Liver (tissue), 9 donors: ENCODE measurements around the gene TERT. TPM values are rescaled to one million over a fixed set of nuclear protein-coding genes. Genes with fewer than 3 reads are reported as not detected.

ENCODE experiments used
- DNase-seq: peaks from one replicate; pipeline ENCODE4 v3.0.0-alpha.2; 2017; ENCODE audit warnings: low spot score
- H3K27ac ChIP-seq, 2 donors: one replicate each; pipeline ENCODE4 v1.7.0; 2013; ENCODE audit warnings: inconsistent platforms in 2 of 2, low read length in 2 of 2, control low read depth in 1 of 2, low read depth in 1 of 2, mild to moderate bottlenecking in 1 of 2
- H3K27me3 ChIP-seq, 4 donors: one replicate each; pipeline versions ENCODE4 v1.6.1 to v1.7.0; 2013; ENCODE audit warnings: low read length in 3 of 4, inconsistent platforms in 1 of 4, mild to moderate bottlenecking in 1 of 4, moderate library complexity in 1 of 4; ENCODE audit not compliant: control insufficient read depth in 4 of 4, insufficient read depth in 4 of 4
- H3K36me3 ChIP-seq, 4 donors: one replicate each; pipeline versions ENCODE4 v1.6.1 to v1.7.0; 2013; ENCODE audit warnings: low read length in 3 of 4, mild to moderate bottlenecking in 3 of 4, low read depth in 1 of 4, moderate library complexity in 1 of 4; ENCODE audit not compliant: control insufficient read depth in 4 of 4, insufficient read depth in 3 of 4
- H3K4me1 ChIP-seq, 4 donors: one replicate each; pipeline versions ENCODE4 v1.6.1 to v1.7.0; 2013; ENCODE audit warnings: low read length in 3 of 4, mild to moderate bottlenecking in 3 of 4, moderate library complexity in 1 of 4; ENCODE audit not compliant: control insufficient read depth in 4 of 4, insufficient read depth in 4 of 4
- H3K4me3 ChIP-seq, 3 donors: one replicate each; pipeline versions ENCODE4 v1.6.1 to v1.7.0; 2013; ENCODE audit warnings: low read length in 3 of 3, control low read depth in 1 of 3, low read depth in 1 of 3, mild to moderate bottlenecking in 1 of 3
- H3K9ac ChIP-seq, 2 donors: one replicate each; pipeline ENCODE4 v1.7.0; 2013; ENCODE audit warnings: low read length in 2 of 2, mild to moderate bottlenecking in 2 of 2, moderate library complexity in 2 of 2, control low read depth in 1 of 2, low read depth in 1 of 2
- H3K9me3 ChIP-seq, 4 donors: one replicate each; pipeline versions ENCODE4 v1.6.1 to v1.7.0; 2013; ENCODE audit warnings: low read length in 3 of 4; ENCODE audit not compliant: control insufficient read depth in 4 of 4
- ATF3 ChIP-seq: IDR thresholded peaks from 2 replicates; pipeline ENCODE4 v1.6.1; 2016; ENCODE audit warnings: antibody characterized with exemption
- CTCF ChIP-seq: fragments of 150-350 bp; IDR thresholded peaks from 2 replicates; pipeline ENCODE4 v1.5.1; 2017; ENCODE audit warnings: improper control_type of control experiment, low read depth, low read length; ENCODE audit not compliant: missing input control
- FOXA1 ChIP-seq: IDR thresholded peaks from 2 replicates; pipeline ENCODE4 v1.6.1; 2016; ENCODE audit warnings: antibody characterized with exemption
- FOXA2 ChIP-seq: IDR thresholded peaks from 2 replicates; pipeline ENCODE4 v1.6.1; 2016; ENCODE audit warnings: antibody characterized with exemption
- GABPA ChIP-seq, 2 donors: IDR thresholded peaks in 1 of 2; conservative IDR thresholded peaks in 1 of 2; 2 replicates each; pipeline ENCODE4 v1.6.1; 2016; ENCODE audit warnings: antibody characterized with exemption in 2 of 2, mild to moderate bottlenecking in 1 of 2, moderate library complexity in 1 of 2
- HNF4A ChIP-seq, 2 donors: conservative IDR thresholded peaks; 2 replicates each; pipeline ENCODE4 v1.6.1; 2016; ENCODE audit warnings: antibody characterized with exemption in 2 of 2, mild to moderate bottlenecking in 2 of 2
- HNF4G ChIP-seq: IDR thresholded peaks from 2 replicates; pipeline ENCODE4 v1.6.1; 2016; ENCODE audit warnings: antibody characterized with exemption
- JUND ChIP-seq, 2 donors: IDR thresholded peaks; 2 replicates each; pipeline ENCODE4 v1.6.1; 2016; ENCODE audit warnings: antibody characterized with exemption in 2 of 2
- MAX ChIP-seq: IDR thresholded peaks from 2 replicates; pipeline ENCODE4 v1.6.1; 2016; ENCODE audit warnings: antibody characterized with exemption
- NR2F2 ChIP-seq: IDR thresholded peaks from 2 replicates; pipeline ENCODE4 v1.6.1; 2016; ENCODE audit warnings: antibody characterized with exemption
- REST ChIP-seq: IDR thresholded peaks from 2 replicates; pipeline ENCODE4 v1.6.1; 2016; ENCODE audit warnings: antibody characterized with exemption, mild to moderate bottlenecking
- RXRA ChIP-seq, 2 donors: IDR thresholded peaks; 2 replicates each; pipeline ENCODE4 v1.6.1; 2017 to 2018; ENCODE audit warnings: antibody characterized with exemption in 2 of 2, mild to moderate bottlenecking in 1 of 2
- SP1 ChIP-seq: IDR thresholded peaks from 2 replicates; pipeline ENCODE4 v1.6.1; 2018; ENCODE audit warnings: antibody characterized with exemption, mild to moderate bottlenecking
- TAF1 ChIP-seq: conservative IDR thresholded peaks from 2 replicates; pipeline ENCODE4 v1.6.1; 2016; ENCODE audit warnings: antibody characterized with exemption, mild to moderate bottlenecking
- ZBTB33 ChIP-seq: IDR thresholded peaks from 2 replicates; pipeline ENCODE4 v1.6.1; 2016; ENCODE audit warnings: antibody characterized with exemption
- WGBS: extraction: QIAGEN DNeasy Blood & Tissue Kit; methylation state at CpG from one replicate; pipeline ENCODE4 v1.1.7; 2013; 5-methylcytosine and 5-hydroxymethylcytosine counted together
- polyA plus RNA-seq, 2 donors: library from polyadenylated mRNA; stranded (reverse) in 1 of 2; unstranded in 1 of 2; fragments of 200-250 nt in 1 of 2; fragments of >200 nt in 1 of 2; fragmentation: Nextera tagmentation in 1 of 2; extraction: Ambion mirVana in 1 of 2; gene quantifications; one replicate each; pipeline versions ENCODE4 v1.2.1 to v1.2.3, GENCODE V29; 2013 to 2015
- total RNA-seq, 2 donors: library from RNA; depleted of rRNA; stranded (reverse); fragments of >200 nt; gene quantifications; one replicate each; pipeline ENCODE4 v1.2.3, GENCODE V29; 2014
- donor health status: healthy.
- donor health status: healthy.
- donor health status: healthy.
- donor health status: healthy.
- donor health status: healthy.

Gene TERT
- total RNA-seq (under 1 TPM in 1 of 2 donors, not detected in 1; 0.14 TPM), polyA plus RNA-seq (not detected)

- Histone ChIP-seq H3K4me1 (peaks cover 2 to 8% (median 6%) of the 10 kb centered on the region in 4 donors), H3K27me3 (peaks cover 0 to 16% (median 0%) of the 10 kb centered on the region in 4 donors), H3K4me3 (no peak within 1 kb of the TSS), H3K27ac (no peak within 1 kb of the TSS), H3K36me3 (no peaks in the 10 kb centered on the region), H3K9me3 (no peaks in the 10 kb centered on the region), H3K9ac (no peak within 1 kb of the TSS)
- 8% methylated on average over 100 of the region's 102 CpGs for WGBS
- TF ChIP-seq TAF1 (no peak), ZBTB33 (no peak), MAX (no peak), SP1 (no peak), RXRA (IDR thresholded peaks at IDR 0.05) (no peak), GABPA (IDR thresholded peaks at IDR 0.05 in 1 of 2, conservative IDR thresholded peaks at IDR 0.05 in 1 of 2) (no peak), CTCF (no peak), HNF4G (no peak), JUND (IDR thresholded peaks at IDR 0.05) (no peak), ATF3 (no peak), NR2F2 (no peak), REST (no peak), FOXA1 (no peak), HNF4A (conservative IDR thresholded peaks at IDR 0.05) (no peak), FOXA2 (no peak)
- no peak for DNase-seq
Measured at GRCh38 chr5:1294835-1295649, at the start of gene TERT. Gene TERT (minus strand): TSS chr5:1295068. CDS start chr5:1294989, 79 bp downstream.
